HG02759 (cell line): Measurements from ENCODE around the gene PRPF18.
A peak's percentile ranks its signal among the peaks of the same experiment; 100 is the strongest.
"Not testable (repeated sequence)": the region's sequence is repeated elsewhere in the genome, so short reads cannot be mapped to it uniquely, and the experiment has no call there.

Experiments
- ATAC-seq: cut with Tn5 transposase; IDR thresholded peaks from one replicate; pipeline ENCODE4 v1.9.1; 2021; ENCODE audit warnings: mild to moderate bottlenecking, moderate library complexity; ENCODE audit not compliant: unreplicated experiment

PRPF18 gene

GRCh38 chr10:13586676-13587355 is at the start of gene PRPF18:
PRPF18 (plus strand) TSS chr10:13586965; CDS start chr10:13587087, 122 bp downstream.
- peak; percentile 100 for ATAC-seq

GRCh38 chr10:13537985-13538384 is 48.8 kb upstream of the PRPF18 start:
- not testable (repeated sequence) for ATAC-seq

GRCh38 chr10:13542533-13542932 is 44.2 kb upstream of the PRPF18 start:
- ATAC-seq = no peak

GRCh38 chr10:13550802-13551201 is 36.0 kb upstream of the PRPF18 start:
- no peak for ATAC-seq

GRCh38 chr10:13555884-13556510 is 30.8 kb upstream of the PRPF18 start:
- ATAC-seq = no peak

- no peak for ATAC-seq
These were observed 27.6 kb upstream of the PRPF18 start for GRCh38 chr10:13559124-13559700.

GRCh38 chr10:13560597-13560996 is 26.2 kb upstream of the PRPF18 start:
- ATAC-seq = no peak

- ATAC-seq = no peak
These were observed 23.0 kb upstream of the PRPF18 start for GRCh38 chr10:13563481-13564445.

GRCh38 chr10:13564576-13564975 is 22.2 kb upstream of the PRPF18 start:
- no peak for ATAC-seq

- no peak for ATAC-seq
These were observed 19.7 kb upstream of the PRPF18 start for GRCh38 chr10:13567030-13567429.

- no peak for ATAC-seq
These were observed 15.2 kb upstream of the PRPF18 start for GRCh38 chr10:13571541-13571940.

GRCh38 chr10:13573960-13574359 is 12.8 kb upstream of the PRPF18 start:
- no peak for ATAC-seq

GRCh38 chr10:13585195-13585751 is 1.5 kb upstream of the PRPF18 start:
- ATAC-seq = no peak

- ATAC-seq = no peak
These were observed 822 bp upstream of the PRPF18 start for GRCh38 chr10:13585943-13586342.

- no peak for ATAC-seq
These were observed 626 bp downstream of the PRPF18 start for GRCh38 chr10:13587391-13587790.

- ATAC-seq = no peak
These were observed 2.6 kb downstream of the PRPF18 start for GRCh38 chr10:13589316-13589715.

- no peak for ATAC-seq
These were observed 4.1 kb downstream of the PRPF18 start for GRCh38 chr10:13590886-13591285.

GRCh38 chr10:13592306-13592705 is 5.5 kb downstream of the PRPF18 start:
- no peak for ATAC-seq

- no peak for ATAC-seq
These were observed 6.8 kb downstream of the PRPF18 start for GRCh38 chr10:13593535-13593934.

- ATAC-seq = no peak
These were observed 7.9 kb downstream of the PRPF18 start for GRCh38 chr10:13594641-13595040.

GRCh38 chr10:13597909-13598308 is 11.1 kb downstream of the PRPF18 start:
- no peak for ATAC-seq
